PFSK-1 (cell line): ENCODE data around the gene RHOBTB3.

Source experiments
- FOXP2 ChIP-seq: optimal IDR thresholded peaks from 2 replicates; pipeline ENCODE3; 2011; ENCODE audit warnings: borderline replicate concordance, control low read depth, inconsistent platforms; ENCODE audit not compliant: insufficient read depth; ENCODE audit errors: extremely low read length, extremely low read depth
- POLR2AphosphoS5 ChIP-seq: IDR thresholded peaks from 2 replicates; pipeline ENCODE4 v1.6.1; 2012; ENCODE audit warnings: low read depth, mild to moderate bottlenecking, control low read depth, low read length, moderate library complexity
- SIN3A ChIP-seq: IDR thresholded peaks from 2 replicates; pipeline ENCODE4 v1.6.1; 2012; ENCODE audit warnings: mild to moderate bottlenecking, low read length, moderate library complexity, borderline replicate concordance; ENCODE audit not compliant: insufficient read depth
- TAF1 ChIP-seq: IDR thresholded peaks from 2 replicates; pipeline ENCODE4 v1.6.1; 2012; ENCODE audit warnings: low read length, control low read depth, borderline replicate concordance; ENCODE audit not compliant: insufficient read depth
- TF ChIP-seq, protein P1 (sequence below), 2 experiments: IDR thresholded peaks; 2 replicates each; pipeline versions ENCODE4 v1.6.1 to v1.8.0; 2011 to 2012; ENCODE audit warnings: low read depth in 2 of 2, low read length in 2 of 2, control low read depth in 1 of 2, inconsistent platforms in 1 of 2, mild to moderate bottlenecking in 1 of 2, moderate library complexity in 1 of 2; ENCODE audit not compliant: insufficient read depth in 1 of 2

Gene RHOBTB3

DNA sequence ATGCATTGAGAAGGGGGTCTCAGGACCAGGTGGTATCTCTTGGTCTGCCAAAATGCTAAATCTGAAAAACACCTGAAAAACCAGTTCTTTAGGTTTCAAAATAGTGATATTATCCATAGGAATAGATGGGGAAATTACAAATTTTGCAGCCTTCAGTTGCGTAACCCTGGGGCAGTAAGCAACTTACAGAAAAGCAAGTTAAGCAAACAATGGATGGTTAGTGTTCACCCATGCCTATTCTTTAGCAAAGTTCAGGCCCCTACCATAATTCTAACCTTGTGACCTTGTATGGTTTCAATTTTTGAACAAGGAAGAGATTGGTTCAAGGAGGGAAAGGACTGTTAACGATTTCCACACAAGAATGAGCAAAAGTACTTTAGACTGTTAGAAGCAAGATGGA is 66.9 kb downstream of the RHOBTB3 start:
- TF ChIP-seq POLR2AphosphoS5 (no peak), FOXP2 (no peak), SIN3A (no peak), TAF1 (no peak)
- TF ChIP-seq, protein P1, sequence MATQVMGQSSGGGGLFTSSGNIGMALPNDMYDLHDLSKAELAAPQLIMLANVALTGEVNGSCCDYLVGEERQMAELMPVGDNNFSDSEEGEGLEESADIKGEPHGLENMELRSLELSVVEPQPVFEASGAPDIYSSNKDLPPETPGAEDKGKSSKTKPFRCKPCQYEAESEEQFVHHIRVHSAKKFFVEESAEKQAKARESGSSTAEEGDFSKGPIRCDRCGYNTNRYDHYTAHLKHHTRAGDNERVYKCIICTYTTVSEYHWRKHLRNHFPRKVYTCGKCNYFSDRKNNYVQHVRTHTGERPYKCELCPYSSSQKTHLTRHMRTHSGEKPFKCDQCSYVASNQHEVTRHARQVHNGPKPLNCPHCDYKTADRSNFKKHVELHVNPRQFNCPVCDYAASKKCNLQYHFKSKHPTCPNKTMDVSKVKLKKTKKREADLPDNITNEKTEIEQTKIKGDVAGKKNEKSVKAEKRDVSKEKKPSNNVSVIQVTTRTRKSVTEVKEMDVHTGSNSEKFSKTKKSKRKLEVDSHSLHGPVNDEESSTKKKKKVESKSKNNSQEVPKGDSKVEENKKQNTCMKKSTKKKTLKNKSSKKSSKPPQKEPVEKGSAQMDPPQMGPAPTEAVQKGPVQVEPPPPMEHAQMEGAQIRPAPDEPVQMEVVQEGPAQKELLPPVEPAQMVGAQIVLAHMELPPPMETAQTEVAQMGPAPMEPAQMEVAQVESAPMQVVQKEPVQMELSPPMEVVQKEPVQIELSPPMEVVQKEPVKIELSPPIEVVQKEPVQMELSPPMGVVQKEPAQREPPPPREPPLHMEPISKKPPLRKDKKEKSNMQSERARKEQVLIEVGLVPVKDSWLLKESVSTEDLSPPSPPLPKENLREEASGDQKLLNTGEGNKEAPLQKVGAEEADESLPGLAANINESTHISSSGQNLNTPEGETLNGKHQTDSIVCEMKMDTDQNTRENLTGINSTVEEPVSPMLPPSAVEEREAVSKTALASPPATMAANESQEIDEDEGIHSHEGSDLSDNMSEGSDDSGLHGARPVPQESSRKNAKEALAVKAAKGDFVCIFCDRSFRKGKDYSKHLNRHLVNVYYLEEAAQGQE (IDR thresholded peaks at IDR 0.05; ENCODE audit: insufficient read depth in 1 of 2, low read depth in 2 of 2, low read length in 2 of 2), result no peak

DNA sequence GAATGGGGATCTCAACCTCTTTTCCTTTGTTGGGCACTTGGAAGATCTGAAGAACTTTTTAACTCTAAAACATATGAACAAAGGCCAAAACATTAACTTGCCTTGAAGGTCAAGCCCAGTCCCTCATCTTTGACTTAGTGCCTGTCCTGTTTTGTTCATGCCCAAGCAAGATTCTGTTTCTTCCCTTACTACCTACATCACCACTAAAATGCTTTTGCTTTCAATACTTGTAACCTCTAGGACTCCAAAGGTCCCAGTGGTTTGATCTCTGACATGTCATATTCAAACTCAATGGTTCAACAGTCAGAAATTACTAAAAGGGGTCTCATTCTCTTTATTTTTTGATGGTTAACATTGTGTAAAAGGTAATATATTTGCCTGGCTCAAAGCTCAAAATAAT is 67.4 kb downstream of the RHOBTB3 start:
- TF ChIP-seq FOXP2 (no peak), SIN3A (no peak), TAF1 (no peak)
- TF ChIP-seq, protein P1 (IDR thresholded peaks at IDR 0.05; ENCODE audit: insufficient read depth in 1 of 2, low read depth in 2 of 2, low read length in 2 of 2), result no peak

DNA sequence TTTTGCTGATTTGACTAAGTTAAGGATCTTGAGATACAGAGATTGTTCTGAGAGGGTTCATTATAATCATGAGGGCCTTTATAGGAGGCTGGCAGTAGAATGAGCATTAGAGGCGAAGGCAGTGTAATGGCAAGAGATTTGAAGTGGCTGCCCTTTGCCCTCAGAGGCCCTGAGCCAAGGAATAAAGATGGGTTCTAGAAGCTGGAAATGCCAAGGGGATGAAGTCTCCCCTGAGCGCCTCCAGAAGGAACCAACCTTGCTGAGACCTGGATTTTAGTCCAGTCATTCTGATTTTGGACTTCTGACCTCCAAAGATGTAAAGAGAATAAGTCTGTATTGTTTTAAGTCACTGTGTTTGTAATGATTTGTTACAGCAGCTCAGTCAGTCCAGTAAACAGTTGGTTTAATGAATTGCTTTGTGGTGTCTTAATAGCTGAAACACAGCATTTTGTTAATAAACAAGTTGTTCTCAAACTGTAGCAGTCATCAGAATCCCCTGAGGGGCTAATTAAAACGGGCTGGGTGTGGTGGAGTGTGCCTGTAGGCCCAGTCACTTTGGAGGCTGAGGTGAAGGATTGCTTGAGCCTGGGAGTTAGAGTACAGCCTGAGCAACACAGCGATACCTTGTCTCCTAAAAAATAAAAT is 68.2 kb downstream of the RHOBTB3 start:
- TF ChIP-seq FOXP2 (no peak), SIN3A (no peak), POLR2AphosphoS5 (no peak), TAF1 (no peak)
- TF ChIP-seq, protein P1 (IDR thresholded peaks at IDR 0.05; ENCODE audit: insufficient read depth in 1 of 2, low read depth in 2 of 2, low read length in 2 of 2), result no peak

DNA sequence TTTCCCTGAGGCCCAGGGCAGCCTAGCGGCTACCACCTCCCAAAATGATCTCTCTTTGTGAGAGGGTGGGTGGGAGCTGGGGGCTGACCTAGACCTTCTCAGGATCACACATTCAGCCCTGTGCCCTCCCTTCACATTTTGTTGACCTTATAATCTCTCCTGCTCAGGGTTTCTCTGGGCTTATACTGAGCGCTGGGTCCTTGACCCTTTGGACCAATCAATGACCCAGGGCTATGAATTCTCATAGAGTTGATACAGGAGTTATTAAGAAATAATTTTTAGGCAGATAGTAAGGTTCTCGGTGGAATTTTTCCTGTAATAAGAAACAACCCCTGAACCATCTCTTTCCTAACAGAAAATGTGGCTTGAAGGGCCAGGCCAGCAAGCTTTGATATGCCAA is 69.4 kb downstream of the RHOBTB3 start:
- TF ChIP-seq FOXP2, result no peak
- TF ChIP-seq TAF1, result no peak
- no peak for TF ChIP-seq POLR2AphosphoS5
- no peak for TF ChIP-seq SIN3A
- TF ChIP-seq, protein P1 (IDR thresholded peaks at IDR 0.05; ENCODE audit: insufficient read depth in 1 of 2, low read depth in 2 of 2, low read length in 2 of 2), result no peak
